GM18517 (cell line): Measurements from ENCODE around the gene LGI2.

Source experiments
- ATAC-seq: cut with Tn5 transposase; IDR thresholded peaks from one replicate; pipeline ENCODE4 v1.9.1; 2021; ENCODE audit warnings: mild to moderate bottlenecking, moderate library complexity; ENCODE audit not compliant: unreplicated experiment

Gene LGI2

GRCh38 chr4:24968278-24968677 is 62.5 kb downstream of the LGI2 start:
- no peak for ATAC-seq

GRCh38 chr4:24967346-24967745 is 63.4 kb downstream of the LGI2 start:
- ATAC-seq: no peak

GRCh38 chr4:24966076-24966475 is 64.7 kb downstream of the LGI2 start:
- ATAC-seq: no peak

- ATAC-seq: no peak
Observed at GRCh38 chr4:24965627-24966026, 65.1 kb downstream of the LGI2 start.

GRCh38 chr4:24963277-24963676 is 67.5 kb downstream of the LGI2 start:
- no peak for ATAC-seq

DNA sequence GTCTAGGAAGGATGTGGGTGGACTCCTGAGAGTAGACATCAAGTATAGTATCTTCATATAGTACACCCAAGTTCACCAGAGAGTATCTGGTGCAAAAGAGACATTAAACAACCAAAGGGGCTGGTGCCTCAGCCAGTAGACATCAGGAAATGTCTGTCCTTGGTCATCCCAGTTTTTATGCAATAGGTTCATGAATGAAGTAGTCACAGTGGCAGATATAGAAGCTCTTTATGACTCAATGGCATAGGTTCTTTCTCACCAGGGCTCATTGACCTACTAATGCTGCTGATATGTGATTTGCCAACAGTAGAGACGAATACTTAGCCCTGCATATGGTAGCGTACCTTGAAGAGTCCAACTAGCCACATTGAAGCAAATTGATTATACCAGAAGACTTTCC is 72.9 kb downstream of the LGI2 start:
- no peak for ATAC-seq

DNA sequence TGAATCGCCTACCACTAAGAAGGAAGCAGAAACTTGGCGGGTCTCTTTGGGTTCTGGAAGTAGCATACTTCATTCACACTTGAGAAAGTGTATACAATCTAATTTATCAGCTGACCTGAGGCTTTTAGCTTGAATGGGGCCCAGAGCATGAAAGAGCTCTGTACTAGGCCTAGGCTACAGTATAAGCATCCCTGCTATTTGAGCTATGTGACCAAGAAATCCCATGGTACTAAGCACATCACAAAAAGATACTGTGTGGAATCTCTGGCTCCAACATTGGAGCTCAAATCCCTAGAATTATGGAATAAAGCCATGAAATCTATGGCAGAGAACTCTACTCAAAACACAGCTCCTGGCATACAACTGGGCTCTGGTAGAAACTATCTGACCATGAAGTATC is 74.0 kb downstream of the LGI2 start:
- no peak for ATAC-seq

- ATAC-seq: no peak
Observed at GRCh38 chr4:24956091-24956490, 74.7 kb downstream of the LGI2 start.

- ATAC-seq: no peak
Observed at GRCh38 chr4:24952667-24953066, 78.1 kb downstream of the LGI2 start.

- no peak for ATAC-seq
Observed at GRCh38 chr4:24949970-24950369, 80.8 kb downstream of the LGI2 start.
